ENCODE measurements around the gene LRMDA. TPM values are rescaled to one million over a fixed set of nuclear protein-coding genes. Genes with fewer than 3 reads are reported as not detected.

The LRMDA gene
- total and polyA plus RNA-seq, 2 donors (not counting 3 experiments of a cell fraction or from before 2014, with no cell fraction given), result 9.7 to 18.0 TPM

DNA sequence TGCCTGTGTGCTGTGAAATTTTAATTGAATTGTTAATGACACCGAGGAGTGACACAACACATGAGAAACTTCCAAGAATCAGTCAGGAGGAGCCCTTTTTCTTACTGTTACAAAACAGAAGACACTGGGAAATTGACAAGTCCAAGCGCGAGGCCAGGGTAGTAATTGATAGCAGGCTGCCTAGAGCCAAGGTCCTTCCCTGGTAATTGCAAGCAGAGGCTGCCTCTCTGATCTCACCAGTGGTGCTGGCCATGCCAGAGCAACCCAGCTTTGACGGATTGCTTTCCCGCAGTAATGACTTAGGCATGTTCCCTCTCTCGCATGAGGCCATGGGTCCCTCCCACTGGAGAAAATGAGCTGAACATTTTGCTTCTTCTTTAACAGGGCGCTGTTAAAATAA lies 111.5 kb downstream of the LRMDA start:
- Histone ChIP-seq H3K9me3 (replicated peaks; ENCODE audit: control insufficient read depth, insufficient read depth, low read length) (no peaks in the 10 kb centered on the region), H4K20me1 (replicated peaks; ENCODE audit: control insufficient read depth, extremely low read depth, insufficient read depth, low read length) (no peaks in the 10 kb centered on the region), H3K9ac (replicated peaks; ENCODE audit: extremely low read depth, insufficient read depth, low read length) (no peak overlapping the region), H3K27ac (ENCODE audit: insufficient read depth, low read depth, low read length) (no peak overlapping the region), H3K4me3 (replicated peaks in 1 of 3; ENCODE audit: insufficient read depth in 1 of 3, low read depth in 1 of 3, low read length in 3 of 3) (no peak overlapping the region), H3K27me3 (ENCODE audit: control insufficient read depth in 2 of 2, insufficient read depth in 2 of 2, low read length in 2 of 2) (no peaks in the 10 kb centered on the region), H3K79me2 (ENCODE audit: control insufficient read depth, insufficient read depth, low read length) (no peaks in the 10 kb centered on the region), H3K4me2 (ENCODE audit: insufficient read depth, low read length) (no peak overlapping the region), H3K36me3 (ENCODE audit: control insufficient read depth in 2 of 2, extremely low read depth in 1 of 2, insufficient read depth in 2 of 2, low read length in 2 of 2) (no peaks in the 10 kb centered on the region), H3K9me1 (replicated peaks; ENCODE audit: control insufficient read depth, extremely low read depth, insufficient read depth, low read length) (no peaks in the 10 kb centered on the region), H2AFZ (ENCODE audit: low read depth, low read length) (no peak overlapping the region), H3K4me1 (ENCODE audit: control insufficient read depth, extremely low read depth, insufficient read depth, low read length) (peaks cover 2% of the 10 kb centered on the region)
- TF ChIP-seq, protein P1, sequence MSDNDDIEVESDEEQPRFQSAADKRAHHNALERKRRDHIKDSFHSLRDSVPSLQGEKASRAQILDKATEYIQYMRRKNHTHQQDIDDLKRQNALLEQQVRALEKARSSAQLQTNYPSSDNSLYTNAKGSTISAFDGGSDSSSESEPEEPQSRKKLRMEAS (IDR thresholded peaks at IDR 0.05; ENCODE audit: insufficient read depth, insufficient read length), result no peak
- no peak for TF ChIP-seq GATA2 (IDR thresholded peaks at IDR 0.05; ENCODE audit: insufficient read depth, insufficient read length, low read depth, low read length)
- TF ChIP-seq POLR2AphosphoS5 (IDR thresholded peaks at IDR 0.05; ENCODE audit: insufficient read depth, low read depth, low read length), result no peak
- TF ChIP-seq, protein P2, sequence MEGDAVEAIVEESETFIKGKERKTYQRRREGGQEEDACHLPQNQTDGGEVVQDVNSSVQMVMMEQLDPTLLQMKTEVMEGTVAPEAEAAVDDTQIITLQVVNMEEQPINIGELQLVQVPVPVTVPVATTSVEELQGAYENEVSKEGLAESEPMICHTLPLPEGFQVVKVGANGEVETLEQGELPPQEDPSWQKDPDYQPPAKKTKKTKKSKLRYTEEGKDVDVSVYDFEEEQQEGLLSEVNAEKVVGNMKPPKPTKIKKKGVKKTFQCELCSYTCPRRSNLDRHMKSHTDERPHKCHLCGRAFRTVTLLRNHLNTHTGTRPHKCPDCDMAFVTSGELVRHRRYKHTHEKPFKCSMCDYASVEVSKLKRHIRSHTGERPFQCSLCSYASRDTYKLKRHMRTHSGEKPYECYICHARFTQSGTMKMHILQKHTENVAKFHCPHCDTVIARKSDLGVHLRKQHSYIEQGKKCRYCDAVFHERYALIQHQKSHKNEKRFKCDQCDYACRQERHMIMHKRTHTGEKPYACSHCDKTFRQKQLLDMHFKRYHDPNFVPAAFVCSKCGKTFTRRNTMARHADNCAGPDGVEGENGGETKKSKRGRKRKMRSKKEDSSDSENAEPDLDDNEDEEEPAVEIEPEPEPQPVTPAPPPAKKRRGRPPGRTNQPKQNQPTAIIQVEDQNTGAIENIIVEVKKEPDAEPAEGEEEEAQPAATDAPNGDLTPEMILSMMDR (IDR thresholded peaks at IDR 0.05; ENCODE audit: extremely low read depth in 1 of 2, insufficient read depth in 1 of 2, low read depth in 1 of 2, low read length in 2 of 2), result no peak
- TF ChIP-seq FOS (IDR thresholded peaks at IDR 0.05; ENCODE audit: borderline replicate concordance, insufficient read depth, low read length), result no peak
- no peak for TF ChIP-seq POLR2A (IDR thresholded peaks at IDR 0.05; ENCODE audit: low read depth, low read length)
- TF ChIP-seq JUN (IDR thresholded peaks at IDR 0.05; ENCODE audit: borderline replicate concordance, insufficient read depth, insufficient read length, low read depth), result no peak
- TF ChIP-seq MYC (IDR thresholded peaks at IDR 0.05; ENCODE audit: low read depth, low read length), result no peak
- no peak for TF ChIP-seq EZH2 (IDR thresholded peaks at IDR 0.05; ENCODE audit: borderline replicate concordance, low read depth, low read length, severe bottlenecking)
- dilution Hi-C loops (cut with MboI; ENCODE audit: extremely low pct_ligation_motif_present, low sequenced_read_pairs), result no loop called here
- ChIA-PET POLR2A (no interaction called here), CTCF (no interaction called here)
- intact Hi-C loops (cut with micrococcal nuclease), result no loop called here
- no TSS peak for BruUV-seq (replicated peaks)
- FAIRE-seq (no peak), DNase-seq (ENCODE audit: low read depth, low spot score) (no peak)
